H1 (cell line): Measurements from ENCODE around the gene PITPNC1. TPM values are rescaled to one million over a fixed set of nuclear protein-coding genes. Genes with fewer than 3 reads are reported as not detected.
A peak's percentile ranks its signal among the peaks of the same experiment; 100 is the strongest.

Experiments
- CTCF ChIA-PET: fragments of 300-600 bp; sonication (Branson Sonifier 250); formaldehyde crosslinking; loops from one replicate; lab custom pipeline; 2021; ENCODE audit not compliant: partially characterized antibody; lab: Charles Lee
- POLR2A ChIA-PET: fragments of 300-600 bp; sonication (Branson Sonifier 250); formaldehyde crosslinking; loops from one replicate; lab custom pipeline; 2021; ENCODE audit warnings: inconsistent platforms; ENCODE audit not compliant: partially characterized antibody; lab: Charles Lee
- DNase-seq, 2 experiments: peaks; one replicate each; pipeline versions ENCODE4 v3.0.0 to v3.0.0-alpha.2; 2010 to 2022; ENCODE audit warnings: low spot score in 2 of 2, low read depth in 1 of 2, mixed read lengths in 1 of 2
- FAIRE-seq: peaks from 2 replicates; lab custom pipeline; 2011; peaks lifted over from hg19 to GRCh38; lab: Jason Lieb, UNC
- H2AFZ ChIP-seq: 2 replicates; pipeline ENCODE4 v1.8.1; 2012; ENCODE audit warnings: low read length, inconsistent platforms
- H2AK5ac ChIP-seq: 2 replicates; pipeline ENCODE4 v1.6.1; 2013; ENCODE audit warnings: low read depth, low read length
- H2BK120ac ChIP-seq: replicated peaks from 2 replicates; pipeline ENCODE3; 2013; ENCODE audit warnings: low read depth, low read length, inconsistent platforms
- H2BK12ac ChIP-seq: 2 replicates; pipeline ENCODE4 v1.6.1; 2013; ENCODE audit warnings: low read depth, low read length
- H2BK15ac ChIP-seq: 2 replicates; pipeline ENCODE4 v1.6.1; 2013; ENCODE audit warnings: low read length
- H2BK20ac ChIP-seq: 2 replicates; pipeline ENCODE4 v1.6.1; 2013; ENCODE audit warnings: low read length
- H2BK5ac ChIP-seq: 2 replicates; pipeline ENCODE4 v1.6.1; 2013; ENCODE audit warnings: low read depth, low read length
- H3K14ac ChIP-seq: 2 replicates; pipeline ENCODE4 v1.6.1; 2013; ENCODE audit warnings: inconsistent platforms; ENCODE audit not compliant: insufficient read length
- H3K18ac ChIP-seq: 2 replicates; pipeline ENCODE4 v1.6.1; 2013; ENCODE audit warnings: low read length; ENCODE audit errors: extremely low read depth
- H3K23ac ChIP-seq: 2 replicates; pipeline ENCODE4 v1.6.1; 2013; ENCODE audit warnings: inconsistent platforms; ENCODE audit not compliant: insufficient read length
- H3K23me2 ChIP-seq: 2 replicates; pipeline ENCODE4 v1.6.1; 2013; ENCODE audit warnings: low read depth, low read length
- H3K27ac ChIP-seq: 2 replicates; pipeline ENCODE4 v1.6.1; 2011; ENCODE audit warnings: low read depth, low read length, inconsistent platforms
- H3K27me3 ChIP-seq, 4 experiments: replicated peaks in 1 of 4; 1 replicate in 1 of 4; 2 replicates in 3 of 4; pipeline versions ENCODE4 v1.6.1 to v1.8.1; 2011 to 2013; ENCODE audit warnings: low read length in 3 of 4, mild to moderate bottlenecking in 3 of 4, inconsistent platforms in 2 of 4, mixed read lengths in 2 of 4, moderate library complexity in 1 of 4; ENCODE audit not compliant: control insufficient read depth in 3 of 4, insufficient read depth in 3 of 4; ENCODE audit errors: extremely low read depth in 1 of 4
- H3K36me3 ChIP-seq, 4 experiments: 2 replicates each; pipeline versions ENCODE4 v1.6.1 to v1.8.1; 2011 to 2013; ENCODE audit warnings: mild to moderate bottlenecking in 4 of 4, low read length in 3 of 4, moderate library complexity in 2 of 4, control low read depth in 1 of 4, inconsistent platforms in 1 of 4; ENCODE audit not compliant: insufficient read depth in 4 of 4, control insufficient read depth in 2 of 4
- H3K4ac ChIP-seq: replicated peaks from 2 replicates; pipeline ENCODE3; 2013; ENCODE audit warnings: low read length, low read depth, mixed read lengths, inconsistent platforms; ENCODE audit not compliant: insufficient read length
- H3K4me1 ChIP-seq, 4 experiments: replicated peaks in 1 of 4; 1 replicate in 1 of 4; 2 replicates in 3 of 4; pipeline versions ENCODE4 v1.6.1 to v1.8.1; 2011 to 2013; ENCODE audit warnings: low read length in 3 of 4, inconsistent platforms in 2 of 4, mixed read lengths in 1 of 4; ENCODE audit not compliant: insufficient read depth in 4 of 4, control insufficient read depth in 3 of 4
- H3K4me2 ChIP-seq, 2 experiments: 2 replicates each; pipeline versions ENCODE4 v1.6.1 to v1.8.1; 2011 to 2013; ENCODE audit warnings: low read depth in 2 of 2, low read length in 2 of 2, control low read depth in 1 of 2, inconsistent platforms in 1 of 2, mild to moderate bottlenecking in 1 of 2; ENCODE audit not compliant: insufficient read depth in 1 of 2
- H3K4me3 ChIP-seq, 4 experiments: fragments of 200-600, 300-600 bp in 1 of 4; sonication (generic), shearing (Covaris generic), sonication (Bioruptor Twin) in 1 of 4; 2 replicates each; pipeline versions ENCODE4 v1.5.1 to v1.8.1; 2011 to 2016; ENCODE audit warnings: low read length in 4 of 4, low read depth in 3 of 4, control low read depth in 2 of 4, inconsistent platforms in 2 of 4, mild to moderate bottlenecking in 2 of 4, mixed read lengths in 1 of 4, moderate library complexity in 1 of 4; ENCODE audit not compliant: insufficient read depth in 2 of 4; ENCODE audit errors: extremely low read depth in 1 of 4
- H3K56ac ChIP-seq: replicated peaks from 2 replicates; pipeline ENCODE3; 2013; ENCODE audit warnings: low read depth, mild to moderate bottlenecking, mixed read lengths, low read length, inconsistent platforms; ENCODE audit not compliant: insufficient read length
- H3K79me1 ChIP-seq: 2 replicates; pipeline ENCODE4 v1.6.1; 2013; ENCODE audit warnings: low read depth, low read length, control low read depth
- H3K79me2 ChIP-seq, 2 experiments: 2 replicates each; pipeline versions ENCODE4 v1.6.1 to v1.8.1; 2012 to 2013; ENCODE audit warnings: low read length in 2 of 2, mild to moderate bottlenecking in 2 of 2, inconsistent platforms in 1 of 2; ENCODE audit not compliant: insufficient read depth in 2 of 2, control insufficient read depth in 1 of 2
- H3K9ac ChIP-seq, 4 experiments: replicated peaks in 1 of 4; 1 replicate in 1 of 4; 2 replicates in 3 of 4; pipeline versions ENCODE4 v1.6.1 to v1.8.1; 2011 to 2013; ENCODE audit warnings: low read depth in 3 of 4, low read length in 3 of 4, control low read depth in 2 of 4, mild to moderate bottlenecking in 2 of 4, moderate library complexity in 2 of 4, inconsistent platforms in 1 of 4; ENCODE audit errors: extremely low read depth in 1 of 4
- H3K9me3 ChIP-seq, 2 experiments: 2 replicates each; pipeline versions ENCODE4 v1.6.1 to v1.8.1; 2012 to 2013; ENCODE audit warnings: mild to moderate bottlenecking in 2 of 2, moderate library complexity in 2 of 2, control low read depth in 1 of 2, inconsistent platforms in 1 of 2, low read depth in 1 of 2, low read length in 1 of 2, mixed read lengths in 1 of 2; ENCODE audit not compliant: insufficient read depth in 2 of 2
- H4K20me1 ChIP-seq, 2 experiments: replicated peaks in 1 of 2; 2 replicates each; pipeline versions ENCODE3 to v1.8.1; 2011 to 2013; ENCODE audit warnings: inconsistent platforms in 2 of 2, low read length in 2 of 2, mild to moderate bottlenecking in 1 of 2; ENCODE audit not compliant: insufficient read depth in 2 of 2, control insufficient read depth in 1 of 2
- H4K5ac ChIP-seq: 2 replicates; pipeline ENCODE4 v1.6.1; 2013; ENCODE audit warnings: low read length, low read depth, mixed read lengths, inconsistent platforms; ENCODE audit not compliant: insufficient read length
- H4K8ac ChIP-seq: 2 replicates; pipeline ENCODE4 v1.8.0; 2013; ENCODE audit warnings: mild to moderate bottlenecking, moderate library complexity, low read length, inconsistent platforms; ENCODE audit not compliant: insufficient read depth; ENCODE audit errors: extremely low read depth
- H4K91ac ChIP-seq: replicated peaks from 2 replicates; pipeline ENCODE3; 2013; ENCODE audit warnings: low read length, mixed read lengths, inconsistent platforms; ENCODE audit not compliant: insufficient read length
- BACH1 ChIP-seq: IDR thresholded peaks from 2 replicates; pipeline ENCODE4 v1.6.1; 2012; ENCODE audit warnings: low read length, improper control_type of control experiment
- BRCA1 ChIP-seq: IDR thresholded peaks from 2 replicates; pipeline ENCODE4 v1.6.1; 2012; ENCODE audit warnings: low read depth, low read length, improper control_type of control experiment
- CTCF ChIP-seq, 3 experiments: IDR thresholded peaks; 1 replicate in 2 of 3; 2 replicates in 1 of 3; pipeline versions ENCODE4 v1.5.1 to v1.6.1; 2011; ENCODE audit warnings: low read length in 3 of 3, mild to moderate bottlenecking in 3 of 3, inconsistent platforms in 2 of 3, low read depth in 1 of 3, moderate library complexity in 1 of 3; ENCODE audit not compliant: insufficient read depth in 1 of 3; ENCODE audit errors: control extremely low read depth in 1 of 3
- JUND ChIP-seq: IDR thresholded peaks from 2 replicates; pipeline ENCODE4 v1.6.1; 2011; ENCODE audit warnings: mild to moderate bottlenecking, improper control_type of control experiment, low read length
- KDM1A ChIP-seq: fragments of 200-600, 300-600 bp; sonication (generic); IDR thresholded peaks from 2 replicates; pipeline ENCODE4 v1.7.1; 2016; ENCODE audit warnings: mild to moderate bottlenecking, low read length, borderline replicate concordance
- KDM4A ChIP-seq: IDR thresholded peaks from one replicate; pipeline ENCODE4 v1.7.1; 2012; ENCODE audit warnings: low read depth, mild to moderate bottlenecking, moderate library complexity, low read length, inconsistent platforms; ENCODE audit not compliant: severe bottlenecking
- NRF1 ChIP-seq: IDR thresholded peaks from 2 replicates; pipeline ENCODE4 v1.6.1; 2011; ENCODE audit warnings: mild to moderate bottlenecking, low read depth, low read length, improper control_type of control experiment
- RXRA ChIP-seq: IDR thresholded peaks from 2 replicates; pipeline ENCODE4 v1.6.1; 2011; ENCODE audit warnings: low read depth, mild to moderate bottlenecking, low read length, moderate library complexity; ENCODE audit not compliant: insufficient read depth
- SAP30 ChIP-seq: fragments of 300-600 bp; sonication (generic); IDR thresholded peaks from 2 replicates; pipeline ENCODE4 v1.7.1; 2012; ENCODE audit warnings: low read length, moderate library complexity, mild to moderate bottlenecking, inconsistent platforms; ENCODE audit not compliant: insufficient read depth, insufficient replicate concordance
- TAF7 ChIP-seq: optimal IDR thresholded peaks from 2 replicates; pipeline ENCODE3; 2011; ENCODE audit warnings: low read depth, mild to moderate bottlenecking, inconsistent platforms, low read length, moderate library complexity, borderline replicate concordance
- whole genome bisulfite sequencing, 2 experiments: shearing (Covaris generic) in 1 of 2; methylation state at CpG; one replicate each; pipeline versions ENCODE4 v1.1.6 to v1.1.7; 2013 to 2015; ENCODE audit warnings: low lambda C conversion rate in 2 of 2, mixed read lengths in 2 of 2, inconsistent platforms in 1 of 2, low coverage in 1 of 2, missing lambda C conversion rate in 1 of 2; ENCODE audit not compliant: insufficient replicate concordance in 2 of 2, insufficient coverage in 1 of 2, insufficient read length in 1 of 2; ENCODE audit errors: extremely low coverage in 1 of 2, missing lambda C conversion rate in 1 of 2; 5-methylcytosine and 5-hydroxymethylcytosine counted together
- polyA plus RNA-seq, 7 experiments: library from polyadenylated mRNA; depleted of rRNA in 3 of 7; stranded (reverse) in 5 of 7; unstranded in 2 of 7; fragments of >200 nt in 5 of 7; fragments of 200-250 nt in 2 of 7; gene quantifications; 1 replicate in 5 of 7; 2 replicates in 1 of 7; 4 replicates in 1 of 7; pipeline versions ENCODE4 v1.2.1 to v1.2.3, GENCODE V29; 2011 to 2013; ENCODE audit warnings: missing spikeins in 2 of 7, mixed read lengths in 2 of 7
- total RNA-seq: library from RNA; stranded (reverse); fragmentation: NEBNext Ultra II Directional; extraction: Animal tissue kit (Norgen Biotek cat#: 25700); gene quantifications from 2 replicates; pipeline ENCODE4 v1.2.1, GENCODE V29; 2021

The PITPNC1 gene
- total and polyA plus RNA-seq, 2 of the 8 experiments (the other 6 are each of a cell fraction or from before 2014, with no cell fraction given) = 17.6 to 54.7 TPM

- H3K36me3 ChIP-seq = peaks cover 15 to 82% (median 42%) of the 10 kb centered on the region in 4 experiments
- no peak overlapping the region for H2AFZ ChIP-seq
- no peak overlapping the region for H3K4ac ChIP-seq
- H3K79me1 ChIP-seq = no peaks in the 10 kb centered on the region; the same call in 1 of the 2 replicates
- H2BK20ac ChIP-seq = no peak overlapping the region
- H2BK12ac ChIP-seq = no peak overlapping the region
- peak; percentile 42 for FAIRE-seq
- no peaks in the 10 kb centered on the region for H3K27me3 ChIP-seq
- H3K23ac ChIP-seq = no peak overlapping the region
- ChIA-PET POLR2A (interaction anchor here (1.1 to 1.6 kb wide), 4 partner anchors 10 to 356 kb away, joined by 3 to 9 read pairs (median 5); partner anchors contain the start of genes NOL11 and PITPNC1), CTCF (interaction anchor here (0.8 to 1.2 kb wide), 2 partner anchors 10 to 13 kb away, joined by 3 read pairs; no protein-coding TSS in a partner anchor)
- no peak for DNase-seq
- H2BK120ac ChIP-seq = no peak overlapping the region
- peak overlapping the region; percentile 28 for H4K5ac ChIP-seq
- H3K56ac ChIP-seq = no peak overlapping the region
- no peak overlapping the region for H2BK15ac ChIP-seq
- H4K91ac ChIP-seq = no peak overlapping the region
- no peaks in the 10 kb centered on the region for H4K20me1 ChIP-seq
- peaks cover 0 to 3% of the 10 kb centered on the region in 2 experiments; a peak in 1 of 4 replicates for H3K9me3 ChIP-seq
- H3K27ac ChIP-seq = peak overlapping the region; percentile 30; the same call in 1 of the 2 replicates
- no peak overlapping the region for H3K9ac ChIP-seq
- peak overlapping the region in 1 of 4 experiments; percentile 21; a peak in 2 of 8 replicates for H3K4me3 ChIP-seq
- H3K4me1 ChIP-seq = peaks cover 2 to 10% (median 3%) of the 10 kb centered on the region in 4 experiments; a peak in 4 of 7 replicates
- no peaks in the 10 kb centered on the region for H3K23me2 ChIP-seq
- H3K14ac ChIP-seq = no peak overlapping the region
- peaks cover 0 to 14% of the 10 kb centered on the region in 2 experiments; a peak in 2 of 4 replicates for H3K79me2 ChIP-seq
- no peak overlapping the region; the same call in 1 of the 2 replicates for H3K18ac ChIP-seq
- no peak overlapping the region for H4K8ac ChIP-seq
- H3K4me2 ChIP-seq = peak overlapping the region; percentile 44 to 59; a peak in 3 of 4 replicates
- 50% methylated on average over 2 of the region's 2 CpGs; no CpG with 5 or more reads in 1 of the 2 experiments for WGBS, 2 experiments
- H2BK5ac ChIP-seq = no peak overlapping the region
- H2AK5ac ChIP-seq = no peak overlapping the region
- TF ChIP-seq NRF1 (no peak), KDM1A (no peak), BACH1 (no peak), RXRA (no peak), BRCA1 (no peak), JUND (no peak), KDM4A (no peak), TAF7 (no peak), CTCF (IDR thresholded peaks at IDR 0.05; ENCODE audit: control extremely low read depth in 1 of 3, insufficient read depth in 1 of 3, low read depth in 1 of 3, low read length in 3 of 3) (no peak), SAP30 (no peak)
These were observed 356.4 kb downstream of the PITPNC1 start for GRCh38 chr17:67733449-67733848.
